EH (cell line): ENCODE results near the gene IGF1R.

Source experiments
- DNase-seq: peaks from one replicate; pipeline ENCODE4 v3.0.0-alpha.2; 2015; ENCODE audit warnings: low read depth

IGF1R gene

DNA sequence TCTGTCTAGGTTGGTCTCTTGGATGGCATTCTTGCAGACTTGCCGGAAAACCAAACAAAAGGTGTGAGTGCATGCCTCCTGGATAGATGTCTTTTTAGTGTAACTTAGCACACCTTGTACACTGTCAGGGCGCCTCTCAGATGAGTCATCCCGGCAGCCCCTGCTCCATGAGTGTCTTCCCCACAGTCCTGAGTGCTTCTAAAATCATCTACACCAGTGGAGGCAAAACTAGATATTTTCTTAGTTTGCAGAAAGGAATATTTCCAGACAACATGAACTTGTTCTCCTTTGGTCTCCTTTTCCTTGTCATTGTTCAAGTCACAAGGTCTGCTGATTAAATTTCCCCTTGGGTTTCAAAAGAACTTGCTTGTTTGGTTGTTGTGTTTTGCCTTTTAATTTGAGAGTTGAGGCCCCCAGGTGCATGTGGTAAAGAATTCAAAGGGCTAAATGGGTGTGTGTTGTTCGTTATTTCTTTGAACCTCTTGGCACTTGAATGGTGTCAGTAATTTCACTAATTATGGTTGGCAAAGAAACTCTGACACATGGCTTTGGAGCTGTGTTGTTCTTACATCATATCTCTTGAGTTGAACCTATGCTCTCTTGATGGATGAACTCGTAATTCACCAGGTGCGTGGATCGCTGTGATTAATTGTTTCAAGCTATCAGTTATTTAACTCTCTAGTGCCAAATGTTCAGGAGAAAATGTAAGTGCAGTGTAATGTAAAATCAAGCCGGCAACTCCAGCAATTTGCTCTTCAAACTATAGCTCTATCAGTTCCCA lies 98.2 kb downstream of the IGF1R start:
- no peak for DNase-seq

DNA sequence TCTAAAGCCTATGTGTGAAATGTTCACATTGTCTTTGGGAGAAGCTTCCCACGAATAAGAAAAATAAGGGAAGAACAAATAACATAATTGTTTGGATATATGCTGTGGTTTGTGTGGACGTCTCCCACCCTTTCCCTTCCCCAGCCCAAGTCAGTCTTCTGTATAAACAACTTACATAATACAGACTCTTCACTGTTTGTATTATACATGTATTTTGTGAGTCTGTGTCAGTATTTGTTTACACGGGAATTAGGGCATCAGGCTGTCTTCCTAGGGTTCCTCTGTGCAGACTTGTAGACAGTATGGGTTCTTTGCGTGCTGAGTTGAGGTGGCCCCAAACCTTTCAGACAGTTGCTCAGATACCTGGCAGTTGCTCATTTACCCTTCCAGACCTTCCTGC lies 103.4 kb downstream of the IGF1R start:
- no peak for DNase-seq

DNA sequence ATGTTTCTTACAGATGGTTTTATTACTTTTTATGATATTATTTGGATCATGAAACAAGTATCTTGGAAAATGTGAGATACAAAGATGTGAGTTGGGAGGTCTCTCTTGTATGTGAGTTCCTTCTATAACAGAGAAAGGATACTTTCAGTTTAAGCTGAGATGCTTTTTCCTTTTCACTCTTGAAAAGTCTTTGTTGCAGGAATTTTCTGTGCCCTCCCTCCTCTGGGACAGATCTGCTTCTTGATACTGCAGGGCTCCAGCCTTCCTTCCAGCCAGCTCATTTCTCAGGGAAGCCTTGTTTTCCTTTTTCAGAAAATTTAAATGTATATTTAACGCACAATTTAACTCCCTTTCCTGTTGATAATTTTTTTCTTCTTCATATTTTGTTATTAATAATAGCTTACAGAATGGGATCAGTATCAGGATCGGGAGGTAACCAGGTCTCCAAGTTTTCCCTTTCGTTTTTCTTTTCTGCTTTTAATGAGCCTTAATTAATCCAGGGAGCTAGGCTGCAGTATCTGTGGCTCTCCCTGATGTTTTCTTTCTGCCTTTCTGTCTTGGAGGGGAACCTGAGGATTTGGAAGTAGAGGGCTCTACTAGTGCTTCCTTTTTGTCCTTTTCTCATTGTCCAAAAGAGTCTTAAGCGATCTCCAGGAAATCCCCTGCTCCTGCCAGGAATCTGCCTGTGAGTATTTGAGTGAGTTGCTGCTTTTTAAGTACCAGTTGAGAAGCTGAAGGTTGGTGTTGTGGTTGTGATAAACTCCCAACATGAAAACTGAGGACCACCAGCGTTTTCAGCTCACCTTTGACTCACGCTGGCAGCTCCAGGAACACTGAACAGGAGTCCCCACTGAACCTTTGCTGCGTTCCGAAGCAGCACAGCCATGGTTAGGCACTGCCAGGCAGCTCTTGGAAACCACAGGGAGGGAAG lies 105.7 kb downstream of the IGF1R start:
- DNase-seq = peak; percentile 50

DNA sequence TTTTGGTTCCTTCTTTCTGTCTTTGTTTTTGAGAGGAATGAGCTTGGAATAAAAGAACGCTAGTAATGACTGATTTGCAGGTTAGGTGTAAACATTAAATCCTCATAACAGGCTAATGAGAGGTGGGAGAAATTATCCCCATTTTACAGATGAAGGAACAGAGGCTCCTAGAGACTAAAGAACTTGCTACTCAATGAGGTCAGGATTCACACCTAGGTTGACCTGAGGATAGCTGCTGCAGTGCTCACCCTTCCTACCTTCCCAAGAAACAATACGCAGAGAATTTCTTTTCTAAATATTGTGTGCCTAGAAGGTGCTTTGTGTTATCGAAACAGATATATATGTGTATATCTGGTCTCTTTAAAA lies 106.3 kb downstream of the IGF1R start:
- no peak for DNase-seq

DNA sequence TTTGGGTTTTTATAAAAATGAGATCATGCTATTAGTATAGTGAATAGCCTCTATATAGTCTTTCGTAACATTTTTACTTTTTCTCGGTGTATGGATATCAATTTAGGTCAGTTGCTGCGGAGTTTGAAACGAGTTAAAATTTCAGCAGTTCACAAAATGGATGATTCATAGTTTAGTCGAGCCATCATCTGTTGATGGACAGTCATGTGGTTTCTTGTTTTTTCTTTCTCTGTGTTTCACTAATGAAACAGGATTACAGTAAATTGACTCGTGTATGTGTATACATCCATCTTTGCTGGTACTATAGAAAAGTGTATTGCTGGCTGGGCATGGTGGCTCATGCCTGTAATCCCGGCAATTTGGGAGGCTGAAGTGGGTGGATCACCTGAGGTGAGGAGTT lies 106.8 kb downstream of the IGF1R start:
- DNase-seq = peak; percentile 32

DNA sequence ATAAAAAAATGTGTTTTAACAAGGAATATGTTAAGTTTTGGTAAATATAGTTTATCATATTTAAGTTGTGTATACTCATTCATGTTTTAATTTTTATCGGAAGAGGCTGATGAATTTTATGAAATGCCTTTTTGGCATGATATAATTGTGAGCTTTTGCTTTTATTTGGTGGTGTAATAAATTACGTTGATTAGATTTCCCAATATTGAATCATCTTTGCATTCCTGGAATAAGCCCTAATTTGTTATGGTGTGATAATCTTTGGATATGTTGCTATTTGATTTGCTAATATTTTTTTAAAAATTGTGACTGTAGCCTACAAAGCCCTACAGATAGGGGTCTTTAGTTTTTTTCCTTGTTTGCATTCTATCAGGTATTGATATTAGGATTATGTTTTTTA lies 107.4 kb downstream of the IGF1R start:
- DNase-seq = no peak

DNA sequence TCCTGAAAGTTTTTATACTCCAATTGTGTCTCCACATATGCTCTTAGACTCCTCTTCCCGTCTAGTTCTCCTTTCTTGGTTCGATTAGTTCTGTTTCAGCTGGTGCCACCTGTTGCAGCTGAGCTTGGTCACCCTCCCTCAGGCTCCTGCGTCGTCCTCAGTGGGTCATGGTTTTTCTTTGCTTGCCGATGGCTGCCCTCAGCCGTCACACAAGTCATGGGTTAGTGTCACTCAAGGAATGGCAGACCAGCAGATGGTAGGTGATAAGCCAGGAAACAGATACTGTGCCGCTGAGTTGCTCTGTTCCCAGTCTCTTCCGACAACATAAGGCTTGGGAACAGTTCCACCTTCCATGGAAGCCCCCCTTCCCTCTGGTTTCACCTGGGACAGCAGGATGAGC lies 109.9 kb downstream of the IGF1R start:
- DNase-seq = no peak

DNA sequence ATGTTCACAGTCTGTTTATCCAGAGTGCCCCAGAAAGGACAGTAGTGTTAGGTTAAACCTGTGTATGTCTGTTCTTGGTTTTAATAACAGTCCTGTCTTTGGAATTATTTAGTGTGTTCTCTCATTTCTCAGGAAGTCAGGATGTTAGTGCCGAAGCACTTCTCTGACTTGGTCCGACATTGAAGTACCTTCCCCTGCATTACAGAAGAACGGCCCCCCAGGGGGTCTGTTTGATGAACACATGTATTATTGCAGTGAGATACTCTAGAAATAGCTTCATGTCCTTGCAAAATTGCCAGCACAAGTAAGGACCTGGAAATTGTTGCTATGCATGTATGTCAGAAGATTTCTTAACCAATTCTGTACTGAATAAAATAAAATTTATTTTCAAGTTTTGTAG lies 110.9 kb downstream of the IGF1R start:
- DNase-seq = no peak

DNA sequence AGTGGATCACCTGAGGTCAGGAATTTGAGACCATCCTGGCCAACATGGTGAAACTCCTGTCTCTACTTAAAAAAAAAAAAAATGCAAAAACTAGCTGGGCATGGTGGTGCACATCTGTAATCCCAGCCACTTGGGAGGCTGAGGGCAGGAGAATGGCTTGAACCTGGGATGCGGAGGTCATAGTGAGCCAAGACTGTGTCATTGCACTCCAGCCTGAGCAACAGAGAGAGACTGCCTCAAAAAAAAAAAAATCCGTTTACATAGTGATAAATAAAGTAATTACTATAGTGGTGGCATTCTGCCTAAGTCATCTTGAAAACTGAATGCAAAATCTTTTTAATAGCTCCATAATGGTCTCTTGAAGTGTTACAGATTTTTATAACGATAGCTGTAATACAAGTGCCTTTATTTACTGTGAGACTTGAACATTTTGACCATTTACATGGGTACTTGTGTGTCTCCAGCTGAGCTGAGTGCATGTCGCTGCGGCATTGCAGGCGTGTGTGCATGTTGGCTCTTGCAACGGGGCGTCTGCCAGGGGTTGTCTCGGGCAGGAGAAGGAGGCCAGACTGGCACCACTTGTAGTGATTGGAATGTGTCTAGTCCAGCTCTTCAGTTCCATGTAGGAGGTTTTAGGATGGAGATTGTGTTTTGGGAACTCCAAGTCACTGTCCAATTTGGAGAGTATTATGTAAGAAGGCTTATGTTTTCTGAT lies 111.9 kb downstream of the IGF1R start:
- no peak for DNase-seq

DNA sequence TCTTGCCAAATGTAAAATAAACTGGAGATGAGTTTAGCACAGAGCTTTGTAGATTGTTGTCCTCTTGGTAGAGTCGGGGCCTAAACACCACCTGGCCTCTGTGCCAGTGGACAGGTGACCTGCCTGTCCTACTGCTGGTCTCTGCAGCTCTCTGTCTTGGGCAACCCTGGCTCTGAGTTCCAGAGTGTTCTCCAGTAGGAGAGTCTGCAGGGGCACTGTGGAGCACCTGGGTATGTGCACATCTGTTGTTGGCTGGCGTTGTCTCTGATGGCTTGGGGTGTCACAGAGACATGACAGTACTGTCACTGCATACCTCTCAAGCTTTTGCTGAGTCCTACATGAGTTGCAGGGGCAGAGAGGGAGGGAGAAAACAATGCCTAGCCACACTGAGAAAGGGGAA lies 112.6 kb downstream of the IGF1R start:
- DNase-seq = no peak

DNA sequence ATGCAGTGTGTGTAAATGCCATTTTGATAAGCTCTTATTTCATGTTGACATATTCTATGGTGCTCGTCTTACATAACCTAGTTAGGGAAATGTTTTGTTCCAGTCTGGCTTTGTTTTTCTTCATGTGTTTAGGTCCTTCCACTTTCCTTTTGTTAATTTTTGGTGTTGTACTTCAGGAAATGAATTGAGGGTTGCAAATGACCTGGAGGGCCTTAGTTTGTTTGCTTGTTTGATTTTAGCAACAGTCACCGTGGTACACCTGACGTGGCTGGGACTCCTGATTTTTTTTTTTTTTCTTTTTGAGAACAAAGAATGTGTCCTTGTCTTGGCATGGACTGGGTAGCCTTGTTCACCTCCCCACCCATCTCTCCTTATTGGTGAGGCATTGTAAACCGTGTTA lies 114.8 kb downstream of the IGF1R start:
- DNase-seq = no peak

DNA sequence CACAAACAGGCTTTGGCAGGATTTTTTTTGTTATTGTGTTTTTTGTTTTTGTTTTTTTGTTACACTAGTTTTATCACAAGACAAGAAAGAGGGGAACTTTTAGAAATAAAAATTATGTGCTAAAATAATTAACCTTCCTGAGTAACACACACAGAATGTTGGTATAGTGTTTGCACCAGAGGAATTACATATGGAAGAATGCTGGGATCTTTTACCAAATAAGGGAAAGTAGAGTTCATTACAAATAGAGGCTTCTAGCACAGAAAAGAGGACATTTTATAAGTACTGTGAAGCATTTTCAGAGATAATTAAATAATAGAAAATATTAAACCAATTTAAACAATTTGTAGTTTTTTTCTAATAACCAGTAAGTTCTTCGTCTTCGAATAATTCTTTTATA lies 116.0 kb downstream of the IGF1R start:
- peak; percentile 58 for DNase-seq

DNA sequence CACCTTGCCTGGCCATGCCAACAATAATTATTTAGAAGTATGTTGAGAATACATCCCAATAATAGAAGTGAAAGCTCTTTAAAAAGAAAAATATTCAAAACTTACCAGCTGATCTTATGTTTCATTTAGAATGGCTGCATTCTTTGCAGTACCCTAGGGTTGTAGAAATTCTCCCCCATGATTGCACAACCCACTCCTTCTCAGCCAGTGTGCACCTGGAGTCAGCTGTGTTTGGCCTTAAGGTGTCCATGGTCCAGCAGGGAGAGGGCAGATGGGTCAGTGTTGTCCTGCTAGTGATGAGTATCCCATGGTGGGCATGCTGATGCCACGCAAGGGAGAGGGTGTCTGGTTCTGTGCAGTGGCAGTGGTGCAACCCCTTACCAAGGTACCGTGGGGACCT lies 117.3 kb downstream of the IGF1R start:
- DNase-seq = no peak

DNA sequence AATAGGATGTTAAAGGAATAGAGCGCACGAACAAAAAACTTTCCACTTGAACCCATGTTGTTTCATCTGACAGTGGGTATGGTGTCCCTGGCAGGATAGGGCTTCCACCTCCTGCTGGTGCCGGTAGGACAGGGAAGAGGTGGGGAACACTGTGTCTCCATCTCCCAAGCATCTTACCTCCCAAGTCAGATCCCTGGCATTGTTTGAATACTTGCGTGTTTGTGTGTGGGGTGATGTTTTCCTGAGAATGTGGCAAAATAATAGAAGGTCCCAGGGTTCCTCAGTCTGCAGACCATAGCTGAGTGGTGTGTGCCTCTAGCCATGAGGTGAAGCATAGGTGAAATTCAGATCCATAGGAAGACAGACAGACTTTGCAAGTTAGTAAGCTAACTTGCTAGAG lies 119.4 kb downstream of the IGF1R start:
- peak; percentile 21 for DNase-seq

DNA sequence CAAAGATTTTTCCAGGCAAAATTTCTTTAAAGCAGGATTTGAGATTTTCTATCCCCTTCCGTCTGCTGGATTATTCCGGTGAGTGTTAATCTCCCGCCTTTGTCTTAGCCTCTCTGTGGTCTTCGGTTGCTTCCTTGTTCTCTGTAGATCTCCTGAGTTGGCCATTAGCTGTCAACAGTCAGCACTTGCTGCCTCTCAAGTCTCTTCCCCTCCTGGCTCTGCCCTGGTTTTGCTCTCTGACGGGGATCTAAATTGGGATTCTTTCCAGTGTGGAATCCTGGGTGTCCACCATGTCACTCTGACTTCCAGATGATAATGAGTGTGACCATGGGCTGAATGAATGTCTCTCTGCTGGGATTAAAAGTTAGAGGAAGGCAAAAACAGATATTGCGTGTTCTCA lies 121.5 kb downstream of the IGF1R start:
- no peak for DNase-seq

DNA sequence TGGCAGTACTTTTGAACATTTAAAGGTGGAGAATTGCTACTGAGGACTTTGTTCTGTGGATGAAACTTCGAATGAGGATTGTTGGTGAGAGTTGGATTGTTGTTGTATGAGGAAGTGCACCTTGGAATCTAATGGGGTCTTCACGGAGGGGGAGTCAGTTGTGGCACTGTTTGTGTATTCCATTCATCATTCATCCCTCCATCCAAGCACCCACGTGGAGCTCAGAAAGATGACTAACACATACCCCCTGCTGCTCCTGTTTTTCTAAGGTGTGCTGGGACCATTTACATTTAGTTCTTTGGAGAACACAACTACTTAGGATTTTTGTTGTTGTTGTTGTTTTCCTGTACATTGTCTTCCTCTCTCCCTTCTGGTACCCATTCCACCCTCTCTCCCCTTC lies 122.6 kb downstream of the IGF1R start:
- no peak for DNase-seq

DNA sequence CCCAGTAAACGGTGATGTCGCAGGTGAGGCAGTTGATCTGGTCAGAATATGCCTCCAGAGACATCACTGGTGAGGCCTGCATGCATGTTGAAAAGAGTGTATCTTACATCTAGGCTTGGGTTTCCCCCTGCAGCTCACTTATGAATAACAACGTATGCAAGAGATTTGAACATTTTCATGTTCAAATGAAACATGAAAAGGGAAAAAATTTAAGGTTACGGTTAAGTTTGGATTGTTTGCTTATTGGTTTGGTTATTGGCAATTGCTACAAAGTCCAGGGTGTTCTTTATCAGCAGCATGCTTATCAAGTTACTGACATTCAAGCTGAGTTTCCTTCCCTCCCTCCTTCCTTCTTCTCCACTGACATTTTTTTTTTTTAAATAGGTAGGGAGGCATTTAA lies 123.2 kb downstream of the IGF1R start:
- no peak for DNase-seq

DNA sequence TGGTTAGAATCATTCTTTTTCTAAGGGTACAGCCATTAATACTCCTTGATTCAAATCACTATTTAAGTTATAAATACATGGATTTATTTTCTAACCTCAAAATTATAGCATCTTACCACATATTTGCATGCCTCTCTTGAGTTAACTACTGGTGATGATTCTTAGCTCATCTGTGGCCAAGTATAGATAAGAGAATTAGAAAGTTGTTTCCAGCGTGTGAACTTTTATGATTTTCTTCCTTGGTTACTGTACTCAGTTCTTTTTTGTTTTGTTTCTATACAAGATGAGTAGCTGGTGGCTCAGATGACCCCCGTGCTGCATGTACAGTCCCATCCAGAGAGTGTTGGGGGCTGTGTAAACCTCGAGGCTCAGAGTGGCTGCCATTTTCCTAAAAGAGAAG lies 124.6 kb downstream of the IGF1R start:
- no peak for DNase-seq

DNA sequence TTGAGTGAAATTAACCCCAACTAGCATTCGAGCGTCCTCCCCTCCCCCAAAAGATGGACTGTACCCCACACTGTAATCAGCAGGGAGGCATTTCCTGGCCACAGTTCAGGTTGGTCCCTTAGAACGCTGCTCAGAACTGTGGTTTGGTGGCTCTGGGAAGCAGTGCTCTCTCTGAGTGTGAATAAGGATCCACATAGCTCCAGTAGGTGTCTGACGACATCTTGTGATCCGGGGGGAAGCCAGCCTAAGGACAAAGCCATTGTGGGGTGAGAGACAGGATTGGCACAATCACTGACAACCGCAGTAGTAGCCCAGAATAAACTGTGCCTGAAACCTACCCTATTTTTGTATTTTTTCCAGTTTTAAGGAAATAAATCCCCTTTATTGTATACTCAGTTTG lies 125.3 kb downstream of the IGF1R start:
- DNase-seq = no peak

DNA sequence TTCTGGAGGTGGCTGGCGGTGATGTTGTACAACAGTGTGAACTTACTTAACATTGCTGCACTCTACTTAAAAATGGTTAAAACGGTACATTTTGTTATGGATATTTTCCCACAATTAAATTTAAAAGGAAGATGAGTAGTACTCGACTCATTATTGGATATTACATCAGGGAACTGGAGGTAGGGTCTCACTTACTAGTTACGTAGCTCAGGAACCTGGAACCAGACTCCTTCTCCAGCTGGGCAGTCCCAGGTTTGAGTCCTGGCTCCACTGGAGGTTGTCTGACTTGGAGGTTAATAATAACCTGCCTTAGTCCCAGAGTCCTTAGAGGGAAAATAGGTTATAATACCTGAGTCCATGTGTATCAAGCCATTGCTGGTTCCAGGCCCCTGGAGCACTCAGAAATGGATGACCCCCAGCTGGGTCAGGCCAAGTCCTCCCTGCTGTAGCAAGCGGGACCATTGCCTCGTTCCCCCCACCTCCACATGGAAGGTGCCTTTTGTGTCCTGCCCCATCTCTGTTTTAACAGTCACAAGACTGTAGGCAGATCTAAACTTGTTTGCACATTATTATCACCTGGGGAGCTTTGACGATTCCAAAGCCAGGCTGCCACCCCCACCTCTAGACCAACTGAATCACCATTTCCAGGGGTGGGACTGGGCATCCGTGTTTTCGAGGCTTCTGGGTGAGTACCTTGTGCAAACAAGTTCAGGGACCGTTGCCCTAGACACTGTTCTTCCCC lies 126.6 kb downstream of the IGF1R start:
- no peak for DNase-seq

DNA sequence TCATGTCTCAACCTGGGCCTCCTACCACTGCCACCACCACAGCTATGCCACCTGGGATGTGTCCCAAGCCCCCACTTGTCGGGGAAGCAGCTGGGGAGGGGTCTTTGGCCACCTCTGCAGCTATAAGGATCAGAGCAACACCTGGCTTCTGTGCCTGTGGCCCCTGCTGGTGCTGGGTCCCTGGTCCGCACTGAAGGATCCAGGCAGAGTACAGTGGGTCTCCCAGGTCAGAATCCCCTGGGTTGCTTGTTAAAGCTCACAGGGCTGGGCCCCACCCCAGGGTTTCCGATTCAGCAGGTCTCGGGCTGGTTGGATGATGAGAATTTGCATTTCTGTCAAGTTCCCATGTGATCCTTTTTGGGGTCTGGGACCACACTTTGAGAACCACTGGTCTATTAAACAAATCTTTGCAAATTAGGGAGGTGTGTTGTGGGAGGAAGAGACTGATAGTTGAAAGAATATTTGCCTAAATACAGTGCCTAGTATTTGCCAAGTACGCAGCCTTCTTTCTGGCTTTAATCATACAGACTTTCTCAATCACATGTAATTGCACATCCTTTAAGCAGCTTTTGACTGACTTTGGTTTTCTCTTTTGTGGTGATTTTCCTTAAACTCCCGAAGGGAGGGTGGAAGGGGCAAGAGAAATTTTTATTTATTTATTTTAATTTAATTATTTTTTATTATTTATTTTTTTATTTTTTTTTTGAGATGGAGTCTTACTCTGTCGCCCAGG lies 127.3 kb downstream of the IGF1R start:
- no peak for DNase-seq
